Activated CD4-positive, CD25-positive, alpha-beta regulatory T cell treated with anti-CD3 and anti-CD28 coated beads, Interleukin-2, amount 50 U/mL, for 72 hours (primary cell): Measurements from ENCODE around the gene CENPV.
"Not testable (repeated sequence)": the region's sequence is repeated elsewhere in the genome, so short reads cannot be mapped to it uniquely, and the experiment has no call there.

Experiments used
- DNase-seq: peaks from one replicate; pipeline ENCODE4 v3.0.0; 2021

Gene CENPV

DNA sequence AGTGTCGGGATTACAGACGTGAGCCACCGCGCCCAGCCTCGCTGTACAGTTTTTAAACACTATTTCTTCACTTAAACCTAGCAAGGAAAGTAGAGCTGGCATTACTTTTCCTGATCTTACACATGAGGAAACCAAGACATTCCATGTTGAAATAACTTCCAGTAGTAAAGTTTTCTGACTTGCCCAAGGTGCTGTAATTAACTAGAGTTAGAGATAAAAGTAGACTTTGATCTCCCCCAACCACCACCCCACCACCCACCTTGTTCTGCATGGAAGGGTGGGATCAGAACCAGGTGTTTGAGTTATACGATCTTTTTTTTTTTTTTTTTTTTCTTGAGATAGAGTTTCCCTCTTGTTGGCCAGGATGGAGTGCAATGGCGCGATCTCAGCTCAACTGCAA, 47.1 kb downstream of the CENPV start:
- no peak for DNase-seq

DNA sequence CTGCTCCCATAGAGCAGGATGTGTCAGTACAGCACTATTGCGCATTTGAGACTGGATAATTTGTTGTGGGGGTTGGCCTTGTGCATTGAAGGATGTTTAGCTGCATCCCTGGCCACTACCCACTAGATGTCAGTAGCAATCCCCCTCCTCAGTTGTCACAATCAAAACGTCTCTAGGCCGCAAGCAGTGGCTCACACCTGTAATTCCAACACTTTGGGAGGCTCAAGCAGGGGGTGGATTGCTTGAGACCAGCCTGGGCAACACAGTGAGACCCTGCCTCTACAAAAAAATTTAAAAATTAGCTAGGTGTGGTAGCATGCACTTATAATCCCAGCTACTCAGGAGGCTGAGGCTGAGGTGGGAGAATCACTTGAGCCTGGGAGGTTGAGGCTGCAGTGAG, 48.4 kb downstream of the CENPV start:
- no peak for DNase-seq

- DNase-seq, result no peak
These were observed 50.4 kb downstream of the CENPV start for GRCh38 chr17:16302856-16303255.

GRCh38 chr17:16301963-16302855, 51.1 kb downstream of the CENPV start:
- no peak for DNase-seq

DNA sequence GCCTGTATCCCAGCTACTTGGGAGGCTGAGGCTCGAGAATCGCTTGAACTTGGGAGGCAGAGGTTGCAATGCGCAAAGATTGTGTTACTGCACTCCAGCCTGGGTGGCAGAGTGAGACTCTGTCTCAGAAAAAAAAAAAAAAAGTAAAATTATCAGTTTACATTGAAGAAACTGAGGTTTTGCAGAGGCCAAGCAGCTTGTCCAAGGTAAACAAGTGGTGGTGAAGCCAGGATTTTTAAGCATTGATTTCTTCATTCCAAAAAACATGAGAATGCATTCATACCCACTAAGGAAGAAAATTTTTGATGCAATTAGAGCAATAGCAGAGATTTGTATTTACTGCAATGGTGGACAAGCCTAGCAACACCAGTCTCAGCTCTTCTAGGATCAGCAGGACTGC, 52.7 kb downstream of the CENPV start:
- no peak for DNase-seq

DNA sequence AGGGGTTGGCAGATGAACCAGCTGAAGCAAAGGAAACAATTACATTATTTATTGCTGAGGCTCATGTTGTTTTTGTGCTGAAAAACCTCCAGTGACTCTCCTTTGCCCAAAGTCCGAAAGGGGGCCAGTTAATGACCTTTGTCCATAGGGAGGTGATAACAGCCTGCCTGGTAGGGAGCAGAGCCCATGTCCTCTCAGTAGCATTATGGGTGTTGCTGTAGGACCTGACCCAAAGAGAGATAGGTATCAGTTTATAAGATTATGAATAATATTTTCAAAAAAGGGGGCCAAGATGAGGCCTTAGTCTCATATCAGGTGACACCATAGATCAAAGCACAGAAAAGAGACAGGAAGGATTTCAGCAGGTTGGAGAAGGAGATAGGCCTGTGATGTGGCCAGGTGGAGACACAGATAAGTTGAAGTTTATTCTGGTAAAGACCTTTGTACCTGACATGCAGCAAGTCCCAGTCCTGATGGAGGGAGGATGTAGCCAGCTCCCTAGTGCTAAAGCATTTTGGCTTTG, 55.1 kb downstream of the CENPV start:
- no peak for DNase-seq

- no peak for DNase-seq
These were observed 55.7 kb downstream of the CENPV start for GRCh38 chr17:16297367-16298139.

DNA sequence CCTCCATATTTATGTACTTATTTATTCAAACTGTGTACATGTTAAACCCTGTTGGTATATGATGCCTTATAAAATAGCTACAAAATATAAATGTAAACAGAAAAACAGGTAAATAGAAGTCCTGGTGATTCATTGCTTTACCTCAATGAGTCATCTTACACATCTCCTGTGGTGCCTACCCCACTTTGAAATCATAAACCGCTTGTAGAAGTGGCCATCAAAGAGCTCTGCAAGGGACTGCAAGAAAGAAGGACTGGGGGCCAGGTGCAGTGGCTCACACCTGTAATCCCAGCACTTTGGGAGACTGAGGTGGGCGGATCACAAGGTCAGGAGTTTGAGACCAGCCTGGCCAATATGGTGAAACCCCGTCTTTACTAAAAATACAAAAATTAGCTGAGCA, 57.2 kb downstream of the CENPV start:
- DNase-seq, result not testable (repeated sequence)

GRCh38 chr17:16294560-16294959, 58.7 kb downstream of the CENPV start:
- DNase-seq, result no peak

- DNase-seq, result no peak
These were observed 59.3 kb downstream of the CENPV start for GRCh38 chr17:16293931-16294330.
